ENCODE measurements around the gene HSD11B2.

- TF ChIP-seq CTCF (IDR thresholded peaks at IDR 0.05; ENCODE audit: poor library complexity) (no peak), EZH2 (IDR thresholded peaks at IDR 0.05; ENCODE audit: borderline replicate concordance) (no peak), EZH2phosphoT487 (IDR thresholded peaks at IDR 0.05; ENCODE audit: low read depth, severe bottlenecking, unreplicated experiment) (no peak)
Observed at GRCh38 chr16:67409631-67410030, 21.3 kb upstream of the HSD11B2 start.
